ENCODE results near the gene PECR. TPM values are rescaled to one million over a fixed set of nuclear protein-coding genes. Genes with fewer than 3 reads are reported as not detected.

The PECR gene
- total and polyA plus RNA-seq, 2 of the 4 experiments (the other 2 are of a cell fraction), result 11.4 to 17.7 TPM

GRCh38 chr2:216086207-216086893 is 4.7 kb upstream of the PECR start:
- 0 out of 2 replicates have a peak, but pooled peaks cover 2% of the 10 kb centered on the region for H3K9me3 ChIP-seq (ENCODE audit: control insufficient read depth, insufficient read depth, low read length)
- intact Hi-C loops (cut with micrococcal nuclease) (no loop called here), in situ Hi-C loops (cut with MboI; ENCODE audit: low sequenced_read_pairs) (no loop called here), dilution Hi-C loops (cut with HindIII; ENCODE audit: low sequenced_read_pairs, unreplicated experiment) (no loop called here)
- H3K79me1 ChIP-seq (ENCODE audit: low read depth in 1 of 2, low read length in 2 of 2), result peaks cover 0 to 13% of the 10 kb centered on the region in 2 experiments; a peak in 3 of 4 replicates
- no peaks in the 10 kb centered on the region for H4K20me1 ChIP-seq (ENCODE audit: insufficient read depth, low read length)
- no peak overlapping the region for H2AFZ ChIP-seq (replicated peaks; ENCODE audit: low read length, poor library complexity)
- H3K14ac ChIP-seq (replicated peaks; ENCODE audit: low read depth, low read length), result no peak overlapping the region
- H3K27ac ChIP-seq (ENCODE audit: insufficient read depth, low read length), result no peak overlapping the region
- H2BK120ac ChIP-seq (ENCODE audit: low read depth, low read length), result no peak overlapping the region
- H2BK5ac ChIP-seq (ENCODE audit: low read depth, low read length, poor library complexity, severe bottlenecking), result no peak overlapping the region
- no CpG with 5 or more reads among the region's 2 CpGs for WGBS, 2 experiments (ENCODE audit: extremely low coverage in 2 of 2, insufficient read length in 1 of 2)
- no peak overlapping the region for H3K4ac ChIP-seq (ENCODE audit: low read depth, low read length)
- H2AK9ac ChIP-seq (replicated peaks; ENCODE audit: low read depth, low read length, poor library complexity), result no peak overlapping the region
- H2BK20ac ChIP-seq (ENCODE audit: low read depth, low read length), result no peak overlapping the region
- peaks cover 11% of the 10 kb centered on the region for H3K9me1 ChIP-seq (ENCODE audit: insufficient read depth, low read length)
- H4K5ac ChIP-seq (ENCODE audit: low read depth, low read length), result no peak overlapping the region
- H3K9ac ChIP-seq (ENCODE audit: low read depth, low read length), result no peak overlapping the region
- ATAC-seq (ENCODE audit: low read depth) (no peak), DNase-seq (no peak)
- no TSS peak for BruUV-seq (replicated peaks)
- no peak overlapping the region for H2AK5ac ChIP-seq (ENCODE audit: low read depth, low read length)
- CTCF ChIA-PET, result no interaction called here
- no peak overlapping the region for H4K8ac ChIP-seq (ENCODE audit: low read depth in 2 of 2, low read length in 2 of 2)
- no peaks in the 10 kb centered on the region for H3K36me3 ChIP-seq (ENCODE audit: control insufficient read depth, insufficient read depth, low read length)
- POLR2A ChIA-PET (ENCODE audit: unreplicated experiment), result no interaction called here
- H3K27me3 ChIP-seq (ENCODE audit: control insufficient read depth, insufficient read depth, low read length), result no peaks in the 10 kb centered on the region
- H4K91ac ChIP-seq (ENCODE audit: insufficient read depth, low read depth, low read length), result no peak overlapping the region
- TF ChIP-seq RCOR1 (IDR thresholded peaks at IDR 0.05; ENCODE audit: insufficient replicate concordance, low read length), result no peak
- no peak for TF ChIP-seq FOS (IDR thresholded peaks at IDR 0.05; ENCODE audit: low read depth, low read length)
- TF ChIP-seq USF2 (IDR thresholded peaks at IDR 0.05; ENCODE audit: low read depth, low read length), result no peak
- TF ChIP-seq CHD1 (IDR thresholded peaks at IDR 0.05; ENCODE audit: low read depth, low read length), result no peak
- no peak for TF ChIP-seq BHLHE40 (IDR thresholded peaks at IDR 0.05; ENCODE audit: low read depth, low read length)
- TF ChIP-seq CTCF (conservative IDR thresholded peaks at IDR 0.05; ENCODE audit: low read depth, low read length), result no peak
- TF ChIP-seq POLR2A (IDR thresholded peaks at IDR 0.05; ENCODE audit: low read depth, low read length), result no peak
- no peak for TF ChIP-seq RAD21 (IDR thresholded peaks at IDR 0.05; ENCODE audit: low read length)
- no peak for TF ChIP-seq ELK1 (IDR thresholded peaks at IDR 0.05; ENCODE audit: borderline replicate concordance, low read depth, low read length)
- no peak for TF ChIP-seq CEBPB (IDR thresholded peaks at IDR 0.05; ENCODE audit: low read depth, low read length)
- TF ChIP-seq RFX5 (IDR thresholded peaks at IDR 0.05; ENCODE audit: low read depth, low read length), result no peak
- TF ChIP-seq NFE2L2 (IDR thresholded peaks at IDR 0.05; ENCODE audit: low read depth, low read length), result no peak
- no peak for TF ChIP-seq MXI1 (IDR thresholded peaks at IDR 0.05; ENCODE audit: borderline replicate concordance, low read depth, low read length)
- TF ChIP-seq SMC3 (IDR thresholded peaks at IDR 0.05; ENCODE audit: low read depth, low read length), result no peak
- TF ChIP-seq MAFK (IDR thresholded peaks at IDR 0.05; ENCODE audit: low read depth, low read length), result no peak
- TF ChIP-seq MAZ (IDR thresholded peaks at IDR 0.05; ENCODE audit: borderline replicate concordance, low read depth, low read length), result no peak
- H3K18ac ChIP-seq (ENCODE audit: low read depth, low read length), result no peak overlapping the region
- H3K4me3 ChIP-seq (ENCODE audit: insufficient read depth, low read depth, low read length), result no peak overlapping the region
- H3K4me1 ChIP-seq (ENCODE audit: control insufficient read depth, insufficient read depth, low read length), result 0 out of 2 replicates have a peak, but pooled peaks cover 2% of the 10 kb centered on the region
- no peak overlapping the region for H2BK15ac ChIP-seq (ENCODE audit: low read depth, low read length)
- no peak overlapping the region for H3K4me2 ChIP-seq (ENCODE audit: low read depth, low read length)
- no peak overlapping the region for H3K56ac ChIP-seq (ENCODE audit: extremely low read depth, insufficient read depth, low read length)
- H3K23ac ChIP-seq (ENCODE audit: low read depth, low read length), result no peak overlapping the region

Data from IMR-90 (cell line).